ENCODE data around the gene RGS11. TPM values are rescaled to one million over a fixed set of nuclear protein-coding genes. Genes with fewer than 3 reads are reported as not detected.

Gene RGS11
- total RNA-seq, 1 donor from 2014 or later = 16.4 TPM

- no peak overlapping the region for H3K4me3 ChIP-seq
- TF ChIP-seq CTCF (IDR thresholded peaks at IDR 0.05; ENCODE audit: borderline replicate concordance) = no peak
- no peak for DNase-seq
- intact Hi-C loops (cut with micrococcal nuclease) = no loop called here
- no peaks in the 10 kb centered on the region for H3K4me1 ChIP-seq
- no peaks in the 10 kb centered on the region for H3K9me3 ChIP-seq (replicated peaks)
- peaks cover 4% of the 10 kb centered on the region for H3K27me3 ChIP-seq (ENCODE audit: low read depth)
- no peak overlapping the region for H3K27ac ChIP-seq (replicated peaks)
- peaks cover 47% of the 10 kb centered on the region for H3K36me3 ChIP-seq
Observed at GRCh38 chr16:286491-287297, 10.9 kb upstream of the RGS11 start.

GRCh38 chr16:285146-286055, 9.7 kb upstream of the RGS11 start:
- H3K4me1 ChIP-seq = peaks cover 11% of the 10 kb centered on the region
- intact Hi-C loops (cut with micrococcal nuclease) = no loop called here
- H3K27me3 ChIP-seq (ENCODE audit: low read depth) = peaks cover 16% of the 10 kb centered on the region
- TF ChIP-seq CTCF (IDR thresholded peaks at IDR 0.05; ENCODE audit: borderline replicate concordance) = no peak
- no peaks in the 10 kb centered on the region for H3K9me3 ChIP-seq (replicated peaks)
- DNase-seq = no peak
- no peak overlapping the region for H3K27ac ChIP-seq (replicated peaks)
- no peak overlapping the region for H3K4me3 ChIP-seq
- peaks cover 36% of the 10 kb centered on the region for H3K36me3 ChIP-seq

- H3K27me3 ChIP-seq (ENCODE audit: low read depth) = peaks cover 20% of the 10 kb centered on the region
- intact Hi-C loops (cut with micrococcal nuclease) = no loop called here
- TF ChIP-seq CTCF (IDR thresholded peaks at IDR 0.05; ENCODE audit: borderline replicate concordance) = no peak
- H3K4me3 ChIP-seq = no peak overlapping the region
- H3K27ac ChIP-seq (replicated peaks) = no peak overlapping the region
- peaks cover 27% of the 10 kb centered on the region for H3K36me3 ChIP-seq
- no peaks in the 10 kb centered on the region for H3K9me3 ChIP-seq (replicated peaks)
- peaks cover 18% of the 10 kb centered on the region for H3K4me1 ChIP-seq
- DNase-seq = no peak
Observed at GRCh38 chr16:284204-285120, 8.7 kb upstream of the RGS11 start.

GRCh38 chr16:283033-283805, 7.5 kb upstream of the RGS11 start, which contains the start of gene PDIA2:
PDIA2 (plus strand) TSS chr16:283164; CDS start chr16:283170, 6 bp downstream.
- H3K9me3 ChIP-seq (replicated peaks) = no peaks in the 10 kb centered on the region
- intact Hi-C loops (cut with micrococcal nuclease) = no loop called here
- H3K27me3 ChIP-seq (ENCODE audit: low read depth) = peaks cover 20% of the 10 kb centered on the region
- TF ChIP-seq CTCF (IDR thresholded peaks at IDR 0.05; ENCODE audit: borderline replicate concordance) = no peak
- DNase-seq = no peak
- no peak within 1 kb of the TSS for H3K4me3 ChIP-seq
- peaks cover 22% of the 10 kb centered on the region for H3K4me1 ChIP-seq
- H3K36me3 ChIP-seq = peaks cover 14% of the 10 kb centered on the region
- H3K27ac ChIP-seq (replicated peaks) = no peak within 1 kb of the TSS

Data from left ventricle myocardium inferior (tissue), 1 donor.